GM21786 (cell line): ENCODE measurements around the gene C2CD3.

Experiments
- ATAC-seq: cut with Tn5 transposase; IDR thresholded peaks from one replicate; pipeline ENCODE4 v1.9.1; 2021; ENCODE audit not compliant: unreplicated experiment

C2CD3 gene, protein sequence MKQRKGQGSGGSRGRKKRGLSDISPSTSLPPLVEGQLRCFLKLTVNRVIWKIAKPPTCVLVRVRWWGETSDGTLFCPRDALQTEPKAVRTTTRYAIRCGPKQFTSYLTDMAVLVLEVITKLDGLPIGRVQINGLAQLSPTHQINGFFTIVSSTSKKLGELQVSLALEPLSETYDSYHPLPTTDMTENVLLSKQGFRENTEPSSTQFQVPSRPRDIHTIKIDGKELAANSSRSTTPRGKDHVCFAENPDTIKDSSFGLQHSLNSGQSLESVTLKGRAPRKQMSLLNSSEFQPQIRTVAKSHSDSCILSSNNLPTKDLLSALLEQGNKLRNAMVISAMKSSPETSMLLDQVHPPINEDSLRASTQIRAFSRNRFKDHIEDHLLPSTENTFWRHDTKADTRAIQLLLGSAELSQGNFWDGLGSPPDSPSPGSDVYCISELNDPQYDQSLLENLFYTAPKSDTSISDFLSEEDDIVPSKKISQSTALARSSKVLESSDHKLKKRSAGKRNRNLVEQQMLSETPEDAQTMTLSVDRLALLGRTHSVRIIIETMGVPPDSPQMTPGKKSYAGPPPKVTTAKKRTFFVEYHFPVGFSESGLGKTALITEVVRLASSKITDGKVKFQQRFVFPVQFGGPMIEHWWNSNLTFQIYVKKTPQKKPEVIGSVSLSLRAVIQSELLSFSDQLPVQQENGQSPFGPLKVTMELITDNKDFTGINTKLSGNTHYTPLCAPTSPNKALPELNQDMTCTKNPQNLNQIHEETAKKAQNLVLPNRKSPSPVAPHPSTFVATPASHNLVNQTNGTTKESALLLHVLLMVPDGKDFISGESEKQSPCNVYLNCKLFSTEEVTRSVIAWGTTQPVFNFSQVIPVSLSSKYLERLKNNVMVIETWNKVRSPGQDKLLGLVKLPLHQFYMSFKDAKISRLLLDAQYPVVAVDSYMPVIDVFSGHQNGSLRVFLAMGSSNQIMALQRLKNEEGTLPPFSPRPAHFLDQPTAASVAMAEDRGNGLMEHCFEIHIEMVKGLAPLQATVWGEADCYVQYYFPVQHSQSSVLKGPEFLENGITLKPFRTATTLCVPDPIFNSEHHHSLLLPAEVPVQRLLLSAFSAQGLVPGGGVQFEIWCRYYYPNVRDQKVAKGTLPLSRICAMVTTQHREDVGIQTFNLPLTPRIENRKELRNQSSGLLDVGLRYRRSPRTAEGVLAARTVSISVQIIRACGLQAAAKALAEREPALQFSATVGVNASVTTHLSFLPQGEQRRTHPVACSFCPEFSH (N-terminal part only)

GRCh38 chr11:74170694-74171629, at the start of gene C2CD3, which contains the start of gene PPME1:
Gene C2CD3, minus strand, starts transcription at chr11:74171002. Its CDS starts 210 bp downstream, at chr11:74170792.
Gene PPME1, plus strand, starts transcription at chr11:74171289. Its CDS starts 133 bp downstream, at chr11:74171422.
- peak; percentile 95 for ATAC-seq

GRCh38 chr11:74220376-74220775, 49.6 kb upstream of the C2CD3 start:
- no peak for ATAC-seq

DNA sequence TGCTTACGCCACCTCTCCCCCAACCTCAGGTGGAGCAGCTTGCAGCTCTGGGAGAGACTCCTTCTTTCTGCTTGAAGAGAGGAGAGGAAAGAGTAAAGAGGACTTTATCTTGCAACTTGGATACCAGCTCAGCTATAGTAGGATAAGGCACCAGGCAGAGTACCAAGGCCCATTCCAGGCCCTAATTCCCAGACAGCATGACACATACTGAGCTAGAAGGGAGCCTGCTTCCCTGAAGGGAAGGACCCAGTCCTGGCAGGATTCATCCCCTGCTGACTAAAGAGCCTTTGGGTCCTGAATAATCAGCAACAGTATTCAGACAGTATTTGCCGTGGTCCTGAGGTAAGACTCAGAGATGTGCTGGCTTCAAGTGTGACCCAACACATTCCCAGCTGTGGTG, 41.7 kb upstream of the C2CD3 start:
- ATAC-seq, result no peak

GRCh38 chr11:74208507-74208906, 37.7 kb upstream of the C2CD3 start:
- no peak for ATAC-seq

DNA sequence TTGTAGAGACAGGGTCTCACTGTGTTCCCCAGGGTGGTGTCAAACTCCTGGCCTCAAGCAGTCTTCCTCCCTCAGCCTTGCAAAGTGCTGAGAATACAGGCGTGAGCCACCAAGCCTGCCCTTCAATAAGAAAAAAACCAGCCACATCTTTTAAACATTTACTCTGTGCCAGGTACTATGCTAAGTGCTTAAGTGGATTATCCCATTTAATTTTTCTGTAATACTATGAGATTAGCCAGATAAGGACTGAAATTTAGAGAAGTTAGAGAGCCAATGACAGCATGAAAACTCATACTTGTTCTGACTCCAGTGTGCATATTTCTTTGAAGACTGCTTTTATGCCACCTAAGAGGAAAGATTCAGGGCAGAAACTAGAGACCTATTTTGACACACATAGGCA, 35.9 kb upstream of the C2CD3 start:
- no peak for ATAC-seq

DNA sequence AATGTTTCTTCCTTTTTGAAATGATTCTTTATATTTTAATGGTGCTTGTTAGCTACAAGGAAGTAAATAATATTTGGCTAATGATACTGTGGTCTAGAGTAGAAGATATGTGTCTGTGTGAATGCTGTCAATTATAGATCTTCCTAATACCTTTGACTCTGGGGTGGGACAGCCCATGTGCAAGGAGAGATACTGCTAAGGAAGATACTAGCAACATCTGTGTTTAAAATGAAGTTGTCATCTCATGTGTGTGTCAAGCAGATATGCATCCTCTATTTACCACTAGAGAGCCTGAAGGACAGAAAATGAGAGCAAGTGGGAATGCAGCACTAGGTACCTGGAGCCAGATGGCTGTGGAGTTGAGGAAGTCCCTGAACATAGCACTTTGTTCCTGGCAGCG, 34.4 kb upstream of the C2CD3 start:
- ATAC-seq, result no peak

GRCh38 chr11:74204701-74205100, 33.9 kb upstream of the C2CD3 start:
- ATAC-seq, result no peak

- ATAC-seq, result no peak
Observed at GRCh38 chr11:74203966-74204365, 33.2 kb upstream of the C2CD3 start.

GRCh38 chr11:74196781-74197486, 26.1 kb upstream of the C2CD3 start:
- no peak for ATAC-seq

GRCh38 chr11:74195828-74196227, 25.0 kb upstream of the C2CD3 start:
- no peak for ATAC-seq

DNA sequence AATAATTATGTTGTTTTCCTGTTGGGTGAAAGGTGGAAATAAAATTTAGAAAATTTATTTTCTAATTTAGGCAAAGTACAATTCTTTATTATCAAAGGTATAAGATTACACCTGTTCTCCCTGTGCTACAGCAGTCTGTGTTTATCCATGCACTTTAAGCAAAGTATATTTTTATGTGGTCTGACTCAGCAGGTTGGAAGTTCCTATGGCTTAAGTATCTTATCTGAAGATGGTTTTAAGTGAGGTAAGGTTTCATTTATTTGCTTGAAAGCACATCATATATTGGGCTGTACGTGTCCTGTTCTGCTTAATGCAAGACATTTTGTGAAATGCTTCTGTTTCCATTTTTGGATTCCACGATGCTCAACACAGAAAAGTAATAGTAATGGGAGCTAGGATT, 14.9 kb upstream of the C2CD3 start:
- ATAC-seq, result no peak

GRCh38 chr11:74185285-74185684, 14.5 kb upstream of the C2CD3 start:
- ATAC-seq, result no peak

DNA sequence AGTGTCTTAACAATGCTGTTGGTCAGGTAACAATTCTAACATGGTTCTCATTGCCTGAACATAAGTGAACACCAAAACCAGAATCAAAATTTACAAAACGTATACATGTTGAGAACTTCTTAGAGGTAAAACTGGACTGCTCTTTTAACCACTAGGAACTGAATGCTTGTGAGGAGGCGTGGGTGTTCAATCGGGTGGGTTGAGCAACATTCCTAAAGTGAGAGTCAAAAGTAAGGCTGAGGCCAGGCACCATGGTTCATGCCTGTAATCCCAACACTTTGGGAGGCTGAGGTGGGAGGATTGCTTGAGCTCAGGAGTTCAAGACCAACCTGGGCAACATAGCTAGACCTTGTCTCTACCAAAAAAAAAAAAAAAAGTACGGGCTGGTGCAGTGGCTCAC, 11.8 kb upstream of the C2CD3 start:
- ATAC-seq, result no peak

DNA sequence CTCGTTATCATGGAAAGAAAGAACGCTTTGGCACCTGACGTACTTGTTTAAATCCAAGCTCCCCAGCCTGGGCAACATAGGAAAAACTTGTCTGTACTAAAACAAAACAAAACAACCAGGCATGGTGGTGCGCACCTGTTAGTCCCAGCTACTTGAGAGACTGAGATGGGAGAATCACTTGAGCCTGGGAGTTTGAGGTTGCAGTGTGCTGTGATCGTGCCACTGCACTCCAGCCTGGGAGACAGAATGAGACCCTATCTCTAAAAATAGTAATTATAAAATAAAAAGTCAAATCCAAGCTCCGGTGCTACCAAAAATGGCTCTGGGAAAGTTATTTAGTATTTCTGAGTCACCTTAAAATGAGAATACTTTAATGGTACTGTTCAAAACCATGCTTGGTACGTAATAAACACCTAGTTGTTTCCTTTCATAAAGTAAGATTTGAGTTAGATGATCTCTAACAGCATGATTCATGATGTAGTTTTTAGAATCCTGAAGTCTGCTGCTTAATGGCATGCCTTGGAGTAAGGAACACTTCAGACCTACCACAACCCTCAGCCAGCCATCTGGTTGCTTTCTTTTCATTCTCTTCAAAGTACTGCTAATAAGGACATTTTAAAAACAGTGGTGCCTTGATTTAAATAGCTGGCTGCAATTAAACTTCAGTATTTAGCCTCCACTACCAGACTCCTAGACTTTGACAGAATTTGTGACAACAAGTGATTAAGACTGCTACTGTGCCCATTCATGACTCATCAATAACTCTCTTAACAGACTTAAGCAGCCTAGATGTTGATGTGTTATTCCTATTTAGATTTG, 8.6 kb upstream of the C2CD3 start:
- no peak for ATAC-seq

- no peak for ATAC-seq
Observed at GRCh38 chr11:74175920-74176319, 5.1 kb upstream of the C2CD3 start.

GRCh38 chr11:74171997-74172396, 1.2 kb upstream of the C2CD3 start:
- ATAC-seq, result no peak

DNA sequence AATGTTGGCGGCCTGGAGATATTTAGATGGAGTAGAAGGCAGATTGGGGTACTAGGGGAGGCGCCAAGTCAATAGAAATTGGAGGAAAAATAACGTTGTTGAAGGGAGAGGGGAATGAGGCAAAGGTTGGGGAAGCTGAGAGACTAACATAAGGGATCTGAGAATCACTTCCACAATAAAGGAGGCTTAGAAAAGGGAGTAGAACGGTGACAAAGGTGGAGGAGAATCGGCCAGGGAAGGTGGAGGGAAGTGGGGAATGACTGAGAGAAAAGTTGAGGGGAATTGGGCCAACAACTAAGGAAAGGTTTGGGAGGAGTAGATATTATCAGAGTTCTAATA, 797 bp upstream of the C2CD3 start:
- no peak for ATAC-seq

GRCh38 chr11:74169738-74170458, 904 bp downstream of the C2CD3 start:
- ATAC-seq, result no peak
